Psoas muscle (tissue), 8 donors: Measurements from ENCODE around the gene CHRNA1. TPM values are rescaled to one million over a fixed set of nuclear protein-coding genes. Genes with fewer than 3 reads are reported as not detected.

Experiments used
- ATAC-seq, 4 donors: fragments of 200-7000 bp; cut with Tn5 transposase; one replicate each; pipeline ENCODE4 v1.9.1; 2020; ENCODE audit warnings: moderate library complexity in 3 of 4, mild to moderate bottlenecking in 2 of 4
- DNase-seq, 2 donors: peaks; one replicate each; pipeline ENCODE4 v3.0.0-alpha.2; 2020
- H3K27ac ChIP-seq: fragments of 200-600 bp; one replicate; pipeline ENCODE4 v1.8.0; 2022
- H3K27me3 ChIP-seq, 3 donors: fragments of 200-600 bp in 1 of 3; one replicate each; pipeline versions ENCODE4 v1.6.1 to v1.8.0; 2013 to 2022; ENCODE audit warnings: low read length in 2 of 3, mild to moderate bottlenecking in 2 of 3, moderate library complexity in 1 of 3; ENCODE audit not compliant: insufficient read depth in 3 of 3
- H3K36me3 ChIP-seq, 2 donors: fragments of 200-600 bp in 1 of 2; one replicate each; pipeline versions ENCODE4 v1.6.1 to v1.8.0; 2013 to 2022; ENCODE audit warnings: low read depth in 1 of 2, mild to moderate bottlenecking in 1 of 2, moderate library complexity in 1 of 2; ENCODE audit not compliant: insufficient read depth in 1 of 2
- H3K4me1 ChIP-seq: fragments of 200-600 bp; one replicate; pipeline ENCODE4 v1.8.0; 2022
- H3K4me3 ChIP-seq: fragments of 200-600 bp; one replicate; pipeline ENCODE4 v1.8.0; 2022; ENCODE audit warnings: mild to moderate bottlenecking
- H3K9me3 ChIP-seq: fragments of 200-600 bp; one replicate; pipeline ENCODE4 v1.8.0; 2022
- WGBS, 3 donors: extraction: QIAGEN DNeasy Blood & Tissue Kit; methylation state at CpG; one replicate each; pipeline versions ENCODE4 v1.1.6 to v1.1.7; 2013; 5-methylcytosine and 5-hydroxymethylcytosine counted together
- intact Hi-C, 2 donors: fragments of 100-400 bp; cut with DNase I; formaldehyde crosslinking; loops; one replicate each; pipeline versions ENCODE4 v1.11.0 to v1.14.2; 2022
- polyA plus RNA-seq, 3 donors: library from polyadenylated mRNA; stranded (reverse); fragments of 200-250 nt; gene quantifications; one replicate each; pipeline ENCODE4 v1.2.3, GENCODE V29; 2013
- total RNA-seq, 4 donors: library from RNA; stranded (reverse); fragmentation: NEBNext Ultra II Directional in 2 of 4; extraction: Animal tissue kit (Norgen Biotek cat#: 25700) in 2 of 4; gene quantifications; one replicate each; pipeline versions ENCODE4 v1.2.1 to v1.2.4, GENCODE V29; 2021 to 2023
- TF ChIP-seq, protein P1 (sequence below): fragments of 200-600 bp; IDR thresholded peaks from one replicate; pipeline ENCODE4 v1.8.0; 2022; ENCODE audit warnings: antibody characterized with exemption
- donor health status: healthy with polysubstance abuse.
- donor health status: DM: no; HTN: no; CAD: no; lungs with moderate emphysema.
- donor health status: Bipolar disorder and iron deficiency.
- donor health status: healthy.
- donor health status: DM: yes; HTN: yes; CAD: no.
- donor health status: DM: no; HTN: no; CAD: no.
- donor health status: DM: no; HTN: no; CAD: no.
- donor health status: DM: yes; HTN: yes; CAD: no.

Gene CHRNA1
- total and polyA plus RNA-seq, 7 donors: 31.7 to 278 (median 123) TPM

DNA sequence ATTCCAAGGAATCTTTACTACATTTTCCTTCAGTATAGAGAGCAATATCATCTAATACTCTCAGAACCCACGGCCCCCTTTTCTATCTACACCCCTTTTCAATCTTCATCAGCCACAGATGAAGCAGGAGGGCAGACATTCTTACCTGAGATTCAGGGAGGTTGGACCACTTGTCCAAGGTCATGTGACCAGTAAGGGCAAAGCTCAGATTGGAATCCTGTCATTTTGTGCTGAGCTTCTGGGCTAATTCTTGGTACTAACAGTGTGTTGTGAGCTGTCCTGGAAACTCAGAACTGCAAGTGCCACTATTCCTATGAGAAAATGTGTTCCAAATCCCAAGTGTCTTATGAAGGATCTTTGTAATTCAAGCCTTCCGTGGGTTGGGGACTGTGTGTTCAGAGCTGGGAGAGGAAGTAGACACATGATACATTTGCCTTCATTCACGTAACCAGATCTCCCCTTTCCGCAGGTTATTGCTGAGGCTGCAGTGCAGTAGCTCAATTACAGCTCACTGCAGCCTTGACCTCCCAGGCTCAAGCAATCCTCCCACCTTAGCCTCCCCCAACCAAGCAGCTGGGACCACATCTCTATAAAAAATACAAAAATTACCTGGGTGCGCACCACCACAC lies 3.3 kb downstream of the CHRNA1 start:
- DNase-seq (no peak), ATAC-seq (peak in 3 of 4 donors; percentile 33 to 53 (median 51))
- 60 to 73% (median 70%) methylated on average over 5 of the region's 5 CpGs for WGBS, 3 donors
- TF ChIP-seq, protein P1, sequence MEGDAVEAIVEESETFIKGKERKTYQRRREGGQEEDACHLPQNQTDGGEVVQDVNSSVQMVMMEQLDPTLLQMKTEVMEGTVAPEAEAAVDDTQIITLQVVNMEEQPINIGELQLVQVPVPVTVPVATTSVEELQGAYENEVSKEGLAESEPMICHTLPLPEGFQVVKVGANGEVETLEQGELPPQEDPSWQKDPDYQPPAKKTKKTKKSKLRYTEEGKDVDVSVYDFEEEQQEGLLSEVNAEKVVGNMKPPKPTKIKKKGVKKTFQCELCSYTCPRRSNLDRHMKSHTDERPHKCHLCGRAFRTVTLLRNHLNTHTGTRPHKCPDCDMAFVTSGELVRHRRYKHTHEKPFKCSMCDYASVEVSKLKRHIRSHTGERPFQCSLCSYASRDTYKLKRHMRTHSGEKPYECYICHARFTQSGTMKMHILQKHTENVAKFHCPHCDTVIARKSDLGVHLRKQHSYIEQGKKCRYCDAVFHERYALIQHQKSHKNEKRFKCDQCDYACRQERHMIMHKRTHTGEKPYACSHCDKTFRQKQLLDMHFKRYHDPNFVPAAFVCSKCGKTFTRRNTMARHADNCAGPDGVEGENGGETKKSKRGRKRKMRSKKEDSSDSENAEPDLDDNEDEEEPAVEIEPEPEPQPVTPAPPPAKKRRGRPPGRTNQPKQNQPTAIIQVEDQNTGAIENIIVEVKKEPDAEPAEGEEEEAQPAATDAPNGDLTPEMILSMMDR: no peak
- Histone ChIP-seq H3K9me3 (no peaks in the 10 kb centered on the region), H3K4me1 (peaks cover 31% of the 10 kb centered on the region), H3K36me3 (peaks cover 0 to 46% of the 10 kb centered on the region in 2 donors), H3K4me3 (peak overlapping the region; percentile 78), H3K27me3 (no peaks in the 10 kb centered on the region), H3K27ac (peak overlapping the region; percentile 87)
- intact Hi-C loops: no loop called here

DNA sequence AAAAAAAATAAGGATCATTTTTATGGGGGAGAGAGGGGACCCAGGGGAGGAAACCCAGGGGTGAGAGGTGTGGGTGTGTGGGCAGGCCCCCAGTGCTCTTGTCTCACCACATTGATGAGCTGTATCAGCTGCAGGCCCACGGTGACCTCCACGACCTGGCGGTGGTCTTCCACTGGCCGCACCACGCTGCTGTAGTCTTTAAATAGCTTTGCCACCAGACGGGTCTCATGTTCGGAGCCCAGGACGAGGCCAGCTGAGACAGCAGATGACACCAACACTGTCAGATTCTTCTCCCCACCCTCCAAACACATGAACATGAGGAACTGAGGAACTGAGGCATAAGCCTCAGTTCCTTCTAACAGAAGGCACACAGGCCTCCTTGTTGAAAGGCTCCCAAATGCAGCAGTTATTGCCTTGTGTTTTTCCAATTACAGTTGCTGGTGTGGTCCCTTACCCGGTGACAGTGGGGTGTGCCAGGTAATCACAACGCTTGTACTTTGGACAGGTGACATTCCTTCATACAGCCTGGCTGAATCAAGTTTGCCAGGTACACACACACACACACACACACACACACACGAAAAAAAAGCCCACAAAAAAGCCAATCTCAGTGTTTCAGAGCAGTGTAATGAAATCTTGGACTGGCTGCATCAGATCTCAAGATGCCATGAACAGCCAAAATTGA lies 4.7 kb downstream of the CHRNA1 start:
- TF ChIP-seq, protein P1: no peak
- Histone ChIP-seq H3K27me3 (no peaks in the 10 kb centered on the region), H3K36me3 (peaks cover 0 to 57% of the 10 kb centered on the region in 2 donors), H3K27ac (no peak overlapping the region), H3K9me3 (no peaks in the 10 kb centered on the region), H3K4me3 (no peak overlapping the region), H3K4me1 (peaks cover 20% of the 10 kb centered on the region)
- DNase-seq: no peak
- no peak for ATAC-seq
- 62 to 75% (median 68%) methylated on average over 11 of the region's 11 CpGs for WGBS, 3 donors
- intact Hi-C loops: no loop called here

DNA sequence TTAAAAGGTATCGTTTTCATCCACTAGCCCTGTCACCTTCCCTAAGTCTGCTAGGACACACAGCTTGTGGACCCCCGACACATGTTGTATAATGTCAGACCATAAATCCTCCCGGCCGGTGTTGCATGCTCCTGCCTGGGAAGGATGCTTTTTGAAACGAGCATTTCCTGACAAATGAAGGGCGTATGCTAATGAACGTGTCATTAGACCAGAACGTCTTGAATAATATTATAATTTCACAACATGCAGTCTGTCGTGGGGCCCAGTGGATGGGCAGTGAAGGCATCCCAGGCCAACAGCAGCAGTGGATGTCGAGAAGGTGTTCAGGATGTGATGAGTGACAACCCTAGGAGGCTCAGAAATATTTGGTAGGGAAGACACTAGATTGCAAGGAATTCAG lies 7.5 kb downstream of the CHRNA1 start:
- intact Hi-C loops: no loop called here
- Histone ChIP-seq H3K36me3 (peaks cover 0 to 85% of the 10 kb centered on the region in 2 donors), H3K27me3 (no peaks in the 10 kb centered on the region), H3K4me3 (no peak overlapping the region), H3K27ac (no peak overlapping the region), H3K4me1 (peaks cover 14% of the 10 kb centered on the region), H3K9me3 (no peaks in the 10 kb centered on the region)
- 66 to 72% (median 68%) methylated on average over 10 of the region's 10 CpGs for WGBS, 3 donors
- ATAC-seq (no peak), DNase-seq (no peak)
- TF ChIP-seq, protein P1: no peak

DNA sequence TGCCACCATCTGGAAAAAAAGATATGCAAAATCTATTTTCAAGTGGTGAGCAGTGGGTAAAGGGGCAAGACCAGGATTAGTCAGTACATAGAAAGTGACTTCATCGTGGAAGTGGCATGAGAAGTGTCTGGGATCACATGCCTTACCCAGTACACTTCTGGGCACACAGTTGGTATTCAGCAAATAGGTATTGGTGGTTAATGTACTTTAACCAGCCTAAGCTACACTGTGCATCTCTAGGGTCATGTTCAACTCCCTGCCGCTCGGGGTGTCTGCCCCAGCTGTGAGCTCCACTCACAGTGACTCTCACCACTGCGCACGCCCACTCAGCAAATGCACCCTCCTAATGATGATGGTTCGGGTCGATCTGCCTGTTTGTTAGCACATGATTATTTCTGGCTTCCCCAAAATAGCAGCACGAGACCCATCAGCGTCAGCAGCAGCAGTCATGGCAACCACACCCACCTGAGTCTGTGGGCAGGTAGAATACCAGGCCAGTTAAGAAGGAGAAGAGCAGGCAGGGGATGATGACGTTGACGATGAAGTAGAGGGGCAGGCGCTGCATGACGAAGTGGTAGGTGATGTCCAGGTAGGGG lies 11.1 kb downstream of the CHRNA1 start:
- DNase-seq (no peak), ATAC-seq (peak in 3 of 4 donors; percentile 6 to 49 (median 30))
- H3K4me3 ChIP-seq: no peak overlapping the region
- WGBS, 3 donors: 86 to 91% (median 88%) methylated on average over 13 of the region's 13 CpGs
- H3K4me1 ChIP-seq: no peaks in the 10 kb centered on the region
- H3K27me3 ChIP-seq: no peaks in the 10 kb centered on the region
- no peaks in the 10 kb centered on the region for H3K9me3 ChIP-seq
- intact Hi-C loops: no loop called here
- TF ChIP-seq, protein P1: no peak
- H3K36me3 ChIP-seq: peaks cover 0 to 97% of the 10 kb centered on the region in 2 donors
- no peak overlapping the region for H3K27ac ChIP-seq
